ENCODE measurements around the gene CHRM2. TPM values are rescaled to one million over a fixed set of nuclear protein-coding genes. Genes with fewer than 3 reads are reported as not detected.

The CHRM2 gene
- total and polyA plus RNA-seq, 2 of the 8 experiments (the other 6 are each of a cell fraction or from before 2014, with no cell fraction given): 0.17 to 0.32 TPM

DNA sequence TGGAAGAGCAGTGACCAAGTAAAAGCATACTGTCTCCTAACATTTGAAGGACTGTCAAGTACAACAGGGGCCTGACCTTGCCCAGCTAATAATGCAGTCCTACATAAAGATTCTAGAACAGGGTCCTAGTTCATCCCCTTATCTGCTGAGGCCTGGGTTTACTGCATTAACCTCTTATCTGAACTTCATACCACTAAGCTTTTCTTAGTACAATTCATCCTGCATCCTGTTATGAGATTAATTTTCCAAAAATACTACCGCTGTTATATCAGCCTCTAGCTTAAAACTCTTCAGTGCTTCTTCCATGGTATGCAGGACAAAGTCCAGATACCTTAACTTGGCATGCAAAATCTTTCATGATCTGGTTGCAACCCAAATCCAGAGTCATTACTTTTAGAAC is 72.5 kb downstream of the CHRM2 start:
- H3K27me3 ChIP-seq (replicated peaks in 1 of 4; ENCODE audit: control insufficient read depth in 3 of 4, extremely low read depth in 1 of 4, insufficient read depth in 3 of 4, low read length in 3 of 4): no peaks in the 10 kb centered on the region
- FAIRE-seq: no peak
- H2BK20ac ChIP-seq (ENCODE audit: low read length): no peak overlapping the region
- H4K20me1 ChIP-seq (replicated peaks in 1 of 2; ENCODE audit: control insufficient read depth in 1 of 2, insufficient read depth in 2 of 2, low read length in 2 of 2): no peaks in the 10 kb centered on the region
- H3K23ac ChIP-seq (ENCODE audit: insufficient read length): no peak overlapping the region
- H4K91ac ChIP-seq (replicated peaks; ENCODE audit: insufficient read length, low read length): no peak overlapping the region
- H4K5ac ChIP-seq (ENCODE audit: insufficient read length, low read depth, low read length): no peak overlapping the region
- no peaks in the 10 kb centered on the region for H3K23me2 ChIP-seq (ENCODE audit: low read depth, low read length)
- no peak overlapping the region for H2AK5ac ChIP-seq (ENCODE audit: low read depth, low read length)
- H3K27ac ChIP-seq (ENCODE audit: low read depth, low read length): no peak overlapping the region
- H3K4ac ChIP-seq (replicated peaks; ENCODE audit: insufficient read length, low read depth, low read length): no peak overlapping the region
- H3K14ac ChIP-seq (ENCODE audit: insufficient read length): no peak overlapping the region
- no peak overlapping the region for H3K4me3 ChIP-seq (ENCODE audit: extremely low read depth in 1 of 4, insufficient read depth in 2 of 4, low read depth in 3 of 4, low read length in 4 of 4)
- no peaks in the 10 kb centered on the region for H3K79me2 ChIP-seq (ENCODE audit: control insufficient read depth in 1 of 2, insufficient read depth in 2 of 2, low read length in 2 of 2)
- no peak overlapping the region for H2BK15ac ChIP-seq (ENCODE audit: low read length)
- no peak overlapping the region for H2AFZ ChIP-seq (ENCODE audit: low read length)
- no peak overlapping the region for H3K56ac ChIP-seq (replicated peaks; ENCODE audit: insufficient read length, low read depth, low read length)
- H3K79me1 ChIP-seq (ENCODE audit: low read depth, low read length): no peaks in the 10 kb centered on the region
- H2BK5ac ChIP-seq (ENCODE audit: low read depth, low read length): no peak overlapping the region
- H3K9me3 ChIP-seq (ENCODE audit: insufficient read depth in 2 of 2, low read depth in 1 of 2, low read length in 1 of 2): no peaks in the 10 kb centered on the region
- no peak for DNase-seq (ENCODE audit: low read depth in 1 of 2, low spot score in 2 of 2)
- H2BK12ac ChIP-seq (ENCODE audit: low read depth, low read length): no peak overlapping the region
- TF ChIP-seq FOSL1 (IDR thresholded peaks at IDR 0.05; ENCODE audit: insufficient read depth, low read depth, low read length) (no peak), EZH2 (IDR thresholded peaks at IDR 0.05; ENCODE audit: low read depth, low read length, severe bottlenecking) (no peak), MAFK (IDR thresholded peaks at IDR 0.05; ENCODE audit: low read depth, low read length) (no peak), RBBP5 (IDR thresholded peaks at IDR 0.05; ENCODE audit: borderline replicate concordance, low read depth, low read length) (no peak)
- no peaks in the 10 kb centered on the region for H3K36me3 ChIP-seq (ENCODE audit: control insufficient read depth in 2 of 4, insufficient read depth in 4 of 4, low read length in 3 of 4)
- H3K9ac ChIP-seq (replicated peaks in 1 of 4; ENCODE audit: extremely low read depth in 1 of 4, low read depth in 3 of 4, low read length in 3 of 4): no peak overlapping the region
- no peak overlapping the region for H4K8ac ChIP-seq (ENCODE audit: extremely low read depth, insufficient read depth, low read length)
- WGBS, 2 experiments (ENCODE audit: extremely low coverage in 1 of 2, insufficient coverage in 1 of 2, insufficient read length in 1 of 2, insufficient replicate concordance in 2 of 2, low coverage in 1 of 2, low lambda C conversion rate in 2 of 2, missing lambda C conversion rate in 1 of 2): 89% methylated on average over 1 of the region's 1 CpG; no CpG with 5 or more reads in 1 of the 2 experiments
- H3K4me2 ChIP-seq (ENCODE audit: insufficient read depth in 1 of 2, low read depth in 2 of 2, low read length in 2 of 2): no peak overlapping the region
- CTCF ChIA-PET (ENCODE audit: partially characterized antibody): interaction anchor here (0.8 to 2.2 kb wide), 3 partner anchors 13 to 21 kb away, joined by 3 to 7 read pairs (median 3); no protein-coding TSS in a partner anchor
- no peak overlapping the region for H2BK120ac ChIP-seq (replicated peaks; ENCODE audit: low read depth, low read length)
- no peak overlapping the region for H3K18ac ChIP-seq (ENCODE audit: extremely low read depth, low read length)
- POLR2A ChIA-PET (ENCODE audit: partially characterized antibody): no interaction called here
- H3K4me1 ChIP-seq (replicated peaks in 1 of 4; ENCODE audit: control insufficient read depth in 3 of 4, insufficient read depth in 4 of 4, low read length in 3 of 4): peaks cover 0 to 3% (median under 1%) of the 10 kb centered on the region in 4 experiments; a peak in 3 of 7 replicates

All from H1 (cell line).